Astrocyte (in vitro differentiated cells and primary cell): ENCODE results near the gene SGPP1.

Source experiments
- CTCF ChIP-seq: IDR thresholded peaks from 2 replicates; pipeline ENCODE4 v1.5.1; 2011; ENCODE audit warnings: low read depth, mild to moderate bottlenecking, inconsistent platforms, low read length, moderate library complexity; ENCODE audit not compliant: insufficient read depth
- EZH2 ChIP-seq: IDR thresholded peaks from 2 replicates; pipeline ENCODE4 v1.6.1; 2012; ENCODE audit warnings: mild to moderate bottlenecking, low read length, inconsistent platforms; ENCODE audit not compliant: insufficient read depth

GRCh38 chr14:63677891-63678379, 49.9 kb downstream of the SGPP1 start:
- TF ChIP-seq CTCF (no peak), EZH2 (no peak)
